GM19328 (cell line): Measurements from ENCODE around the gene TNFRSF21.
"Not testable (repeated sequence)": the region's sequence is repeated elsewhere in the genome, so short reads cannot be mapped to it uniquely, and the experiment has no call there.

Experiments used
- ATAC-seq: cut with Tn5 transposase; IDR thresholded peaks from one replicate; pipeline ENCODE4 v1.9.1; 2021; ENCODE audit warnings: mild to moderate bottlenecking, moderate library complexity; ENCODE audit not compliant: unreplicated experiment

Gene TNFRSF21

DNA sequence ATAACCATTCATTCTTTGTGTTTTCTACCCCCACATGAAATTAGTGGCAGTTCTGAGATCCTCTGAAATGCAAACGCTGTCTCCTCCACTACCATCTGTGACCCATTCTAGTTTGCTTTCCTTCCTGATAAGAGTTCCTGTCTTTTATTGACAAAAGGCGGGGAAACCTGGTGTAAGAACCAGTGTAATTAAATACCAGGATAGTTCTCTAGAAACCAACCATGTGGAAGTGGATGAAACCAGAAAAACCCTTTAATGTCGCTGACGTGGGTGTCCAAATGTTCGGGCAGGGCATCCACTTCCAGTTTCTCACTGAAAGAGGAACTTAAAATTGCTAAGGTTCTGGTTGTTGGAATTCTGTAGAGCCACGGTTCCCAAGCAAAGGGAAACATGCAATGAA lies 79.1 kb downstream of the TNFRSF21 start:
- no peak for ATAC-seq

DNA sequence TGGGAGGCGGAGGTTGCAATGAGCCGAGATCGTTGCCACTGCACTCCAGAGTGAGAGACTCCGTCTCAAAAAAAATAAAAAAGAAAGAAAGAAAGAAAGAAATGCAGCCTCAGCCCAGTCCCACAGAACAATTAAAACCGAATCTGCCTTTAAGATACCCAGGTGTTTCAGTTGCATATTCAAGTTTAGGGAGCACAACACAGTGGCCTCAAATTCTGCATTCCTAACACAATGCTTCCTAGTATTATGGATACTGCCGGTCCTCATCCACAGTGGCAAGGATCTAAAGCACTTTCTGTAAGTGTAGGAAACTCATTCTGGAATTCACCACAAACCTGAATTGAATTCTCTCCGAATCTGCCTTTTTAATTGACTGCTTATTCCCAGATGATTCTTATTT lies 80.5 kb downstream of the TNFRSF21 start:
- no peak for ATAC-seq

DNA sequence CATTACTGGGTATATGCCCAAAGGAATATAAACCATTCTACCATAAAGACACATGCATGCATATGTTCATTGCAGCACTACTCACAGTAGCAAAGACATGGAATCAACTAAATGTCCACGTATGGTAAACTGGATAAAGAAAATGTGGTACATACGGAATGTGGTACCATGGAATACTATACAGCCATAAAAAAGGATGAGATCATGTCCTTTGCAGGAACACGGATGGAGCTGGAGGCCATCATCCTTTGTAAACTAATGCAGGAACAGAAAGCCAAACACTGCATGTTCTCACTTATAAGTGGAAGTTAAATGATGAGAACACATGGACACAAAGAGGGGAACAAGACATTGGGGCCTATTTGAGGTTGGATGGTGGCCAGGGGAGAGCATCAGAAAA lies 81.6 kb downstream of the TNFRSF21 start:
- not testable (repeated sequence) for ATAC-seq

DNA sequence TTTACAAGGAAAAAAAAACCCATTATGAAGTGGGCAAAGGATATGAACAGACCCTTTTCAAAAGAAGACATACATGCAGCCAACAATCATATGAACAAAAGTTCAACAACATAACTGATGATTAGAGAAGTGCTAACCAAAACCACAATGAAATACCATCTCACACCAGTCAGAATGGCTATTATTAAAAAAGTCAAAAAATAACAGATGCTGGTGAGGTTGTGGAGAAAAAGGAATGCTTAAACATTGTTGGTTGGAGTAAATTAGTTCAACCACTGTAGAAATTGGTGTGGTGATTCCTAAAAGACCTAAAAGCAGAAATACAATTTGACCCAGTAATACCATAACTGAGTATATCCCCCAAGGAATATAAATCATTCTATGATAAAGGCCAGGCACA lies 86.5 kb downstream of the TNFRSF21 start:
- ATAC-seq, result not testable (repeated sequence)

DNA sequence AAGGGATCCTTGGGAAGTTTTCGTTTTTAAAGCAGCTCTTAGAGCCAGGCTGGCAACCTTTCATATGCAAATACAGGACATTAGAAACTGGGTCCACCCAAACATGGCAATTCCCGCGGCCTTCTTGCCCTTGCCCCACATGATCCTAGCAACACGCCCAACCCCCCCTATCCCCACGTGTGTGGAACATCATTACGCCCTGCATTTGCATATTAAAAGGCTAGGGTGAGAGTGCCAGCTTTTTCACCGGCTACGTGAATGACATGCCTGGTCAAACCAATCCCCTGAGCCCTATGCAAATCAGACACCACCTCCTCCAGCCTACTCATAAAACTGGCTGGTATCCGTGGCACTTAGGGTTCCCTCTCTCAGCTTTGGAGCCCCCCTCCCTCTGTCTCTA lies 88.1 kb downstream of the TNFRSF21 start:
- ATAC-seq, result no peak

DNA sequence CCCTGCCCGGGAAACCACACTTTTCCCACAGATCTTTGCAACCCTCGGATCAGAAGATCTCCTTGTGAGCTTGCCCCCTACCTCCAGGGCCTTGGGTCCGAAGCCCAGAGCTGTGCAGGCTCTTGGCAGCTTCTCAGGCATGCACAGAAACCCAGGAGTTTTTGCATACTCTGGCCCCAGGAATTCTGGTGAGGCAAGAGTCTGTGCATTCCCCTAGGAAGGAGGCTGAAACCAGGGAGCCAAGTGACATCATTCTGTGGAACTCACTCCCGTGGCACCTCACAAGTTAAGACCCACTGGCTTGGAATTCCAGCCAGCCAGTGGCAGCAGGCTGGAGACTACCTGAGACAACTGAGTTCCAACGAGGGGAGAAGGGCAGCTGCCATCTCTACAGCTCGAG lies 100.1 kb downstream of the TNFRSF21 start:
- ATAC-seq, result no peak

DNA sequence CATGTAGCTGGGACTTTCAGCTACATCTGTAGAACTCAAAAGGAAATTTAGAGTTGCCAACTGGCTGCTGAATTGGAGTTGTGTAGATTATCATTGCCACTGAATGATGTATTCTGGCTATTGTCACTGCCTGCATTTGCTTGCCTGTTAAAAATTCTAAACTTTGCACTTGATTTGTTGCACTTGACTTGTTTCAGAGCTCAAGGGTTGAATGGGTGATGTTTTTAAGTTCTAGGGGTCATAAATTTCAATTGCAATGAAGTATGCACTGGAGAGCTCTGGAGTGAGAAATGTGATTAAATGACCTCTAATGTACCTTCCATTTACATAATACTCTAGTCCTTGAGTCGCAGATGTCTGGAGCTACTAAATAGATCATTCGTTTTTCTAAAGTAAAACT lies 102.4 kb downstream of the TNFRSF21 start:
- no peak for ATAC-seq

DNA sequence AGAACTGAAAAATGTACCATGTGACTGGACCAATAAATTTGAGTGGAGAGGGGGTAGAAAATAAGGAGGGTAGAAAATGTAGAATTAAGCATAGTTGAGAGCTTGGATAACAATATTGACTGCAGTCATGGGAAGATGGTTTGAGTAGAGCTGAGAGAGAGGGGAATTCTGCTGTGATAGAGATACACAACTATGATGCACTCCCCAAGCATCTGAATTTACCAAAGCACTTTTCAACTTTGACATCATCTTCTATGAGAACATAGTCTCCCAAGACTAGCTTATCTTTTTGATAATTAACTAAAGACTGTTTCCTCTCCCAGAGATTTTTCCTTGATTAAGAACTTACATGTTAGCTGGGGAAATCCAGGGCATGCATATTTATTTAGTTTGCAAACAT lies 103.1 kb downstream of the TNFRSF21 start:
- no peak for ATAC-seq

DNA sequence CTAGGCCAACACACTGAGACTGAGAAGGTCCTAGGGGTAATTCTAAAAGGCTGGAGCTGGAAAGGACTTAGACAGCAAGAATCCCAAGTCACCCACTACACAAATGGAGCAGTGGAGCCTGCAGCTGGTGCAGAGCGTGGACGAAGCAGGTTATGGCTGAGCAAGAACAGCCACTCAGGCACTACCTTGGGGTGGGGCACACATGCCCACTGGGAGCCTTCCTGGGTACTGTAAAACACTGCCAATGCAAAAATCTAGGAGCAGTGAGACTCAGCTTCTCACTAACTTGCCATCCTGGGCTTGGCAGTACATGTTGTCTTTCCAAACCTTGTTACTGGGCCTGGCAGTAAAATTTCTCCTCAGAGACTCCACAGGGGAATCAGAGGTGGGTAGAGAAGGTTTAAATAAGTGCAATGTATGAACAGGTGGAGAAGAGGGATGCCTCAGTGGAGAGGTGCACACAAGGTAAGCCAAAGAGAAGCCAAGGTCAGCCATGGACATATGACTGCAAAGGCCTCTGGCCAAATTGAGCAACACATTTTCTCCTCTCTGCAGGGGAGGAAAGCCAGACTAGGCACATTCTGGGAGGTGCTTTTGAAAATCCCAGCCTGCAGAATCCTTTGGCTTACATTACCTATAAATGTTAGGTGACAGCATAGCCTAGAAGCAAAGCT lies 105.6 kb downstream of the TNFRSF21 start:
- no peak for ATAC-seq

DNA sequence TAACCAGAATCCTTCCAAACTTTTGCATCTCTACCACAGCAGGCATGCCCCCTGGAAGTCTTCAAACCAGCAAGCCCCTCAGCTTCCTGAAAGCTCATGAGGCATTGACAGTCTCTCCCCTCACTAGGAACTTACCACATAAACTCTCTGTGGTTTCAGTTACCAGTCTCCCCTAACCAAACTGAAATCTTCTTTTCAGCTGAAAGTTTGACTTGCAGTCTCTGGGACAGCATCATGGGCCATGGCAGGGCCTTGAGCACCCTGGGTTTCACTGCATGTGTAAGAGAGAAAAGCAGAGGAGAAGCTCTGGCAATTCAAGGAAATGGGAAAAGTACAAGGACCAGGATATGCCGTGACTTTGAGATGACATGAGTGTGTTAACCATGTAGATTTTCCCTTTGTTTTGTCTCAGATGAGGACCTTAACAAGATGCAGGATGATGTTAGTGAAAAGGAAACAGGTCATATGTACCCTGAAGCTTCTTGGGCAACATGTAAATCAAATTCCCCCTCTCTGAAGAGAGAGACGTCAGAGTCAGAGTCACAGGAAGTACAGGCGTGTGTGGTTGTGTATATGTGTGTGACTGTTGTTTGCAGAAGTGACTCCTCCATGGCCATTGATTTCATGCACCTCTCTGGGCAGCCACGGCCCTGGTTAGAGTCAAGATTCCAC lies 106.3 kb downstream of the TNFRSF21 start:
- peak; percentile 84 for ATAC-seq

DNA sequence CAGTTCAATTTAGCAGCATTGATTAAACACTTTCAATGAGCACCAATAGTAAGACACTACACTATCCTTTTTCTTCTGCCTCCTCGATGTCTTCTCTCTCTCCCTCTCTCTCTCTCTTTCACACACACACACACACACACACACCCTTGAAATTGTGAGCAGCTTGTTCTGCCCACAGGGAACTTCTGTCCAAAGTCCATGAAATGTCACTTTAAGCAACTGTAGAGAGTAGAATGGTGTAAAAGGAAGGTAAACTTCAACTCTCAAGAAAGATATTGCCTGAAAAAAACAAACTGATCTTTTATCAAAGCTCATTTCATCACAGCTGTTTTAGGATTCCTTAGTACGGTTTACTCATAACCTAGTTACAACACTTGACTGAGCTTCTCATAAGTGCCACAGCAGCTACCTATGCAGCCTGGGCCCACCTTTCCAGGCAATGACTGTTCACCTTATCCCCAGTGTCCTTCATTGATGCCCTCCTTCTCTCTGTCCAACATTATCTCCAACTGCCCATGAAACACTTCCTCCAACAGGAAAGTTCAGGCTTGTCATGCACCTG lies 107.0 kb downstream of the TNFRSF21 start:
- ATAC-seq, result no peak

DNA sequence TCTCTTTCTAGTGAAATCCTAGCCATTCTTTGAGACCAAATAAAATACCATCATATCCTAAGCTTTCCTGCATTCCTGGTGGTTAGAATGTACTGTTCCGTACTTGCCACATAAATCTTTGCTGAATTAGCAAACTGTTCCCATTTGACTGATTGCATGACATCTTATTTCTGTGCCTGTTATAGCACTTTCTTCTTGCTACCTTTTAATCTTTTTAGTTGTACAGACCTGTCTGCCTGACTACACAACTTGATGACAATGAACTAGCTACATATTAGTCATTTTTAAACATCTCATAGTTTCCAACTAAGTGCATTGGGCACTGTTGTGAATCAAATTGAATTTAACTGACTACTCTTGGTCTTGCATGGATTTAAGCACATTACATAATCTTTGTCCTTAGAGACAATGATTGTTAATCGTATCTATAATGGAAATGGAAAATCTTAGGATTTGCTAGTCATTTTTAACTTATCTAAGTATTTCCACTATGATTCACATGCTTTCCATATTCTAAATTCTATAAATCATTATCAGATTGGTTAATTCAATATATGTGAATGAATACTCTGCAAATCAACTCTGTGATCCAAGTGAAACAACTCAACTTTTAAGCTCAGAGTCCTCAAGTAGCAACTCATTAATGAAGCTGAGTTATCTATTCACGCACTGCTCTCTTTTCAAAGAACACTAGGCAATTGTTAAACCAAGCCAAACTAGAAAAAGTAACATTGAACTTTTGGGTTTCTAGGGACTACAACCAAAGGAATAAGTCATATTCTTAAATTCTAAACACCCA lies 109.0 kb downstream of the TNFRSF21 start:
- no peak for ATAC-seq

DNA sequence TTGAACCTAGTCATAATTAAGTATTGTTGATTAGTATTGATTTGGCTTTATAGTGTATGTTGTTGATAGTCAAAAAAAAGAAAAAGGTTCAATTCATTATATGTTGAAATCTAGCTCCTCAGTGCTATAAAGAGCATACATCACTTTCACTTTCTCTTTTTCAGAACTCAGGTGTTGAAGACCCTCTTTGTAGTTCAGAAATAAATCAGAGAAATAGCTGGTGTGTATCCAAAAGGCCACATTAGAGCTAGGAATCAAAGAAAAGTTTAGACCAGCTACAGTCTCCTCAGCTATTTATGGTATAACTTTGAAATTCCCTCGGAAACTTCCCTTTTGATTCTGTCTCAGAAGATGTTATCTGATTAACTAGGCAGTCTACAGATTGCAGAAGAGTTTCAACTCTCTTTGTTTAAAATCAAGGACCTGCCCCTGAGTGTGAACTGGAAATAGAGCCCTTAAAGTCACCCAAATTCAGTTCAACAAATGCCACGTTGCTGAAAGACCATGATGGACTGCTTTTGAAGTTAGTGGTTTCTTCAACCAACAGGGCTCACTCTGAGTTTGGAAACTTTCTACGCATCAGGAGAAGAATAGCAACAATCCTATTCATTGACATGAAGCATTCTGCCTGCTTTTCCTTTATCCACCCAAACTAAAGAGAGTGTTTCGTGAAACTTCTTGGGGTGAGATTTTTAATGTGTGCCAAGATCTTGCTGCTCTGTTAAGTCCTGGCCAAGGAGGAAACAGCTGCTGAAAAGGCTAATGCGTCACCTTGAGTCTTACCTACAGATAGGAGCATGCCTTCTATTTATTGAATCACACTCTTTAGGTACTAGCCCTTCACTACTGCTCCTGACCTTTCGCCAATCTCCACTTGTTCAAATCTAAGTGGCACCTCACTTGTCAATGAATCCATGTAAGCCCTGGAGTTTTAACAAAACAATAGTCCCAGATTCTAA lies 111.7 kb downstream of the TNFRSF21 start:
- no peak for ATAC-seq

DNA sequence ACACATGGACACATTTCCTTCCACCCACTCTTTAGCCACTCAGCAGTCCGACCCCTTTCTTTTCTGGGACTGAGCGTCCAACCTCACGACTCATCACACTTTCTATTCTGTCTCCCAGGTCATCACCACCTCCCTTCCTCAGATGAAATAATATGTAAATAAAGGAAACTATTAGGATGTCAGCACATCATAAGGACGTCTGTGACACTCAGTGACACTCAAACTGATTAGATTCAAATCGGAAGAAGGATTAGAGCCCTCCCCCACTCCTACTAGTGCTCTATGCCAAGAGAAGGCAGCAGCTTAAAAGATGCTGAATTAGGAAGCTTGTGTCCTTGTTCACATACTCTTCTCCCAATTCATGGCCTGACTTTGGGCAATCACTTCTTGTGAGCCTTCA lies 113.6 kb downstream of the TNFRSF21 start:
- ATAC-seq, result no peak

DNA sequence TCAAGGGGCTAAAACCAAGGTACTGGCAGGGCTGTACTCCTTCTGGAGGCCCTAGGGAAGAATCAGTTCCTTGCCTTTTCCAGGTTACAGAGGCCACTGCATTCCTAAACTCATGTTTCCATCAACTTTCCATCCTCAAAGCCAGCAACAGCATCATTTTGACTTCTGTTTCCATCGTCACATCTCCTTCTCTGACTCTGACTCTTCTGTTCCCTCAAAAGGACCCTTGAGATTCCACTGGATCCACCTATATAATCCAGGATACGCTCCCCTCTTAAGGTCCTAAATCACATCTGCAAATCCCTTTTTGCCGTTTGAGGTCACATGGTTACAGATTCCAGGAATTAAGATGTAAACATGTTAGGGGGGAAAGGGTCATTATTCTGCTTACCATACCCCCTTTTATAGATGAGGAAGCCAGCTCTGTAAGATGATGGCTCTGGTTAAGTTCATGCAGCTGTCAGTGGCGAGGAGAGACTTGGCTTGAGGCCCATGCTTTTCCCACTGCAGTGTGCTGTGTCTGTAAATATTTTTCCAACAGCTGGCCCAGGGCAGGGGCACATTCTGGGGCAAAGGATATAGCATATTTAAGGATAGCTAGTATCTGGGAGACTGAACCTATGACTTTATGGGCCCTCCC lies 114.6 kb downstream of the TNFRSF21 start:
- ATAC-seq, result no peak

DNA sequence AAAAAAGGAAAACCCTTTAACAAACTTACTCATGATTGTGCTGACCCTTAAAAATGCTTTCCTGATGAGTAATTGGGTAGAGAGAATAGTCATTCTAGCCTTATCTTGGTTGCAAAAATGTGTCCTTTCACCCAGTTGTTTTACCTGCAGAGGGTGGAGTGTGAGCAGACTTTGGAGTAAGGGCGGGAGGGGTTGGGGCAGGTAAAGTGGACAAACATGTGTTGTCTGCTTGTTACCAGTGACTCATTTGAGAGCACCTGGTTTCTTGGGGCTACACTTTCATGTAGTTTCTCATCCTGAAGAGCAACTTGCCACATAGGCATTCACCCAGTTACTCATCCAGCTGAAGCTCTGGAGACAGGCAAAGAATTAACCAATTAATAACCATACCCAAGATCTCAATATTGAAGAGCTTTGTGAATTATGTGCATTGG lies 121.1 kb downstream of the TNFRSF21 start:
- no peak for ATAC-seq

DNA sequence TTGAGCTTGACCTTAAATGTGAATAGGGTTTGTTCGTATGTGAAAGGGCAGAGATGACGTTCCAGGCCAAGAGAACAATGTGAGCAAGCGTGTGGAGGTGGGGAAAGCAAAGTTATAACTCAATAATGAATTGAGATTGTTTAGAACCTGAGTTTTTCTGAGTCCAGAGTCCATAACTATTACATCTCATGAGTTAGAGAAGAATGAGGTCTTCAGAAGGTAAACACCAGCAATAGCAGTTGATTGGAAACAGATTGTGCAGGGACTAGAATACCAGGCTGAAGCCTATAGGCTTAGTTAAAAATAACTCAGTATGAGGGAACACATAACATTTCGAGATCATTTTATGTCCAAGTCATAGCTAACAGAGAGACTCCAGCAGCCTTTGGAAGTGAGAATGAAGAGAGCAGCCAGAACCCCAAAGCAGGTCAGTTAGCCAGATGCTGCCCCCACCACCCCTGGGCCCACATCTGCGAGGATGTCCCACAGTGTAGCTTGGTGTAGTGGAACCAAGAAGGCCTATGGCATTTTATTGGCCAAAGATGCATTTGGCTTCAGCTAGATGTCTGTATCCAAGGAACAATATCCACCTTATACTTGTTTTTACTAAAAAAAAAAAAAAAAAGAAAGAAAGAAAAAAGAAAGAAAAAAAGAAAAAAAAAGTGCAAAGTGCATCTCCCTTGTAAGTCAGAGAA lies 121.7 kb downstream of the TNFRSF21 start:
- no peak for ATAC-seq

DNA sequence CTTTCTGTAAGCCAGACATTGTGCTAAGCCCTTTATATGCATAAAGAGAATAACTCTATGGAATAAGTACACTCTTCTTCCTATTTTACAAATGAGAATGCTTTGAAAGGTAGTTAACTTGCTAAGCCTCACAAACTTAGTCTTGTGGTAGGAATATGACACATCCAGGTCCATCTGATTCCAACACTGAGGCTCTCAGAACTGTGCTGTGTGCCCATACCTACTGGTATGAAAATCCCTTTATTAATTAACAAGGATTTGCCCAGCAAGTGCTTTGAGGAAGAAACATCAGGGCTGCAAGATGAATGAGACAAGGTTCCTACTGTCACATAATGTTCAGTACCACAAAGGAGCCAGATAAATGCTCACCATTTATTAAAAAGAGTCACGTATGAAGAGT lies 122.6 kb downstream of the TNFRSF21 start:
- no peak for ATAC-seq

DNA sequence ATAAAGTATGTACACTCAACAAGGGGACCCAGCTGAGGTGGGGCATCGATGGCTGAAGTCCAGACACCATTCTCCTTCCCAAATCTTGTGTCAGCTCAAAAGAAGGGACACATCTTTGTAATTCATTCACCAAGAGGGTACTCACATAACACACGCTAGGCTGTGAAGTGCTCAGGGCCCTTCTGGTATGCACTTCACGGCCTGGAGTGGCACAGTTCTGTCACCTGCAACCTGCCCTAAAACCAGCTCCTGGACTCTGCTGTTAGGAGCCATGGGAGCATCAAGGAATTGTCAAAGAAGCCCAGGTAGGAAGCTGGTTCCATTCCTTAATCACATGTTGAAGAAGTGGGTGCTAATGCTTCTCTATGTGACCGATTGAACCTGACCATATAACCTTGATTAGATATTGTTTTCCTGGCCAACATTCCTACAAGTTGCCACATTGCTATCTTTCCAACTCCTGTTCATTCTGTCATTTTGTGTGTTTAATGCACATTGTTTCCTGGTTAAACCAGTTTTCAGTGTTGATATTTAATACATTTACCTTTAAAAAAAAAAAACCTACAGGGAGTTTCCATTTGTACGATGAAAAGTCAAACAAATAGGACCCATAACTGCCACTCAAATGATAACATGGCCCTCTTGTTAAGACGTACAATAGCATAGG lies 127.3 kb downstream of the TNFRSF21 start:
- ATAC-seq, result no peak
